RWPE1 (cell line): ENCODE results near the gene UBASH3A.

Source experiments
- CTCF ChIA-PET: fragments of 350-600 bp; sonication (Branson Sonifier 250); formaldehyde crosslinking; extraction: SDS; loops from one replicate; lab custom pipeline; 2021; lab: Yijun Ruan, JAX
- POLR2A ChIA-PET: fragments of 400-600 bp; formaldehyde crosslinking; extraction: SDS; loops from one replicate; lab custom pipeline; 2020; ENCODE audit warnings: antibody characterized with exemption; ENCODE audit not compliant: low non-redundant PET; lab: Yijun Ruan, JAX
- DNase-seq: peaks from one replicate; pipeline ENCODE4 v3.0.0; 2012; ENCODE audit warnings: low spot score
- H3K27ac ChIP-seq: fragments of 450-650 bp; 2 replicates; pipeline ENCODE4 v1.5.1; 2017
- TF ChIP-seq, protein P1 (sequence below): fragments of 450-650 bp; conservative IDR thresholded peaks from 2 replicates; pipeline ENCODE4 v1.5.1; 2017; ENCODE audit warnings: low read depth, mild to moderate bottlenecking

Gene UBASH3A

DNA sequence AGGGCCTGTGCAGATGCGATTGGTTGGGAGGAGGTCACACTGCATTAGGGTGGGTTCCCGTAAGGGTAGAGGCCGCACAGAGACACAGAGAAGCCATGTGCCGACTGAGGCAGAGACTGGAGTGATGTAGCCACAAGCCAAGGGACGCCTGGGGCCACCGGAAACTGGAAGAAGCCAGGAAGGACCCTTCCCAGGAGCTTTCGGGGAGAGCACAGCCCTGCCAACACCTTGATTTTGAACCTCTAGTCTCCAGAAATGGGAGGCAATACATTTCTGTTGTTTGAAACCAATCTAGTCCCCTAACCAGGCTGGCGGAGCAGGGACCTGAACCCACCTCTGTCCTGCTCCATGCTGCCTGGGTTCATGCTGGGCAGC lies 10.8 kb downstream of the UBASH3A start:
- TF ChIP-seq, protein P1, sequence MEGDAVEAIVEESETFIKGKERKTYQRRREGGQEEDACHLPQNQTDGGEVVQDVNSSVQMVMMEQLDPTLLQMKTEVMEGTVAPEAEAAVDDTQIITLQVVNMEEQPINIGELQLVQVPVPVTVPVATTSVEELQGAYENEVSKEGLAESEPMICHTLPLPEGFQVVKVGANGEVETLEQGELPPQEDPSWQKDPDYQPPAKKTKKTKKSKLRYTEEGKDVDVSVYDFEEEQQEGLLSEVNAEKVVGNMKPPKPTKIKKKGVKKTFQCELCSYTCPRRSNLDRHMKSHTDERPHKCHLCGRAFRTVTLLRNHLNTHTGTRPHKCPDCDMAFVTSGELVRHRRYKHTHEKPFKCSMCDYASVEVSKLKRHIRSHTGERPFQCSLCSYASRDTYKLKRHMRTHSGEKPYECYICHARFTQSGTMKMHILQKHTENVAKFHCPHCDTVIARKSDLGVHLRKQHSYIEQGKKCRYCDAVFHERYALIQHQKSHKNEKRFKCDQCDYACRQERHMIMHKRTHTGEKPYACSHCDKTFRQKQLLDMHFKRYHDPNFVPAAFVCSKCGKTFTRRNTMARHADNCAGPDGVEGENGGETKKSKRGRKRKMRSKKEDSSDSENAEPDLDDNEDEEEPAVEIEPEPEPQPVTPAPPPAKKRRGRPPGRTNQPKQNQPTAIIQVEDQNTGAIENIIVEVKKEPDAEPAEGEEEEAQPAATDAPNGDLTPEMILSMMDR: no peak
- no peak overlapping the region for H3K27ac ChIP-seq
- POLR2A ChIA-PET: no interaction called here
- CTCF ChIA-PET: no interaction called here
- DNase-seq: no peak

DNA sequence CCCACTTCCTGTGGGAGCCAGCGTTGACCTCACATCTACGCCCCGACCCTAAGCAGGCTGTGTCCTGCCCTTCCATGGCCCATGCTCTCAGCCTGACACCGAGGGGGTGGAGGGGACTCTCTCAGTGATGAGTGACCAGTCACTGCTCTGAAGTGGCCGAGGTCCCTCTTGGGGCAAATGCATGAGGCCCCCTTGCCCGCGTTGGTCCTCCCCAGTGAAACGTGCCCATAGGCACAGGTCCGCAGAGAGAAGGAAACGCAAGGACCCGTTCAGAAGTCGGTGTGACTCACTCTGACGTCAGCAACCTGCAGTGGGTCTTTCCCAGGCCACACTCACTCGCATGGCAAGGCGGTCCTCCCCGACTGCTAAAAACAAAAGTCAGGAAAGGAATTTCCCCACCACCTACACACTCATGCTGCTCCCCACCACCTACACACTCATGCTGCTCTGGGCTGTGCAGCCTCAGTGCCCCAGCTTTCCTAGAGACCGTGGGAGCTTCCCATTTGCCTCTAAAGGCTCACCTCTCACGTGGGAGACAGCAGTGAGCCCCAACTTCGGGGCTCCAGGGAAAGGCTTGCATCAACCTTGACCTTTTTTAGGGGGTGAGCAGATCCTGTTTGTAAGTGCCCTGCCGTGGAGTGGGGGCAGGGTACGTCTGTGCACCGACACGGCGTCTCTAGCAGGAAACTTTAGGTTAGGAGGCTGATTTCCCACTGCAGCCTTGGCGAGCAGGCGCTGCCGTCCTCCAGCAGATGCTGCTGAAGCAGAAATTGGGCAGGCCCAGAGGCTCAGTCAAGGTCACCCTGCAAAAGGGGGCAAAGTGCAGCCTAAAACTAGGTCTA lies 11.4 kb downstream of the UBASH3A start:
- no peak overlapping the region for H3K27ac ChIP-seq
- peak; percentile 86 for DNase-seq
- POLR2A ChIA-PET: no interaction called here
- TF ChIP-seq, protein P1: no peak
- CTCF ChIA-PET: no interaction called here

DNA sequence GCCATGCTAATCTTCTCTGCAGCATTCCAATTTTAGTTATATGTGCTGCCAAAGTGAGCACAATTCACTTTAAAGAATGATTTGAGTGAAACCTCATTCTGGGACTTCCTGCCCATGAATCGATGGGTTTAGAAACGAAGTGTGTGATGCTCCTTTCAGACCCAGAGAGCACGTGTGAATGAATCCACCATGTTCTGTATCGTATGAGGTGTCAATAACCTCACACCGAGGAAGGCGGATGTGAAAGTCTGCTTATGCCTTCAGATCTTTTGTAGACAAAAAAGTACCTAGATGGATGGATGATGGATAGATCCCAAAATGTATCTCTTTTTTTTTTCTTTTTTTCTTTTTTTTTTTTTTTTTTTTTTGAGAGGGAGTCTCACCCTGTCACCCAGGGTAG lies 13.8 kb downstream of the UBASH3A start:
- CTCF ChIA-PET: interaction anchor here (0.7 kb wide), 1 partner anchor 363 kb away, joined by 3 read pairs; no protein-coding TSS in a partner anchor
- POLR2A ChIA-PET: no interaction called here
- DNase-seq: no peak

DNA sequence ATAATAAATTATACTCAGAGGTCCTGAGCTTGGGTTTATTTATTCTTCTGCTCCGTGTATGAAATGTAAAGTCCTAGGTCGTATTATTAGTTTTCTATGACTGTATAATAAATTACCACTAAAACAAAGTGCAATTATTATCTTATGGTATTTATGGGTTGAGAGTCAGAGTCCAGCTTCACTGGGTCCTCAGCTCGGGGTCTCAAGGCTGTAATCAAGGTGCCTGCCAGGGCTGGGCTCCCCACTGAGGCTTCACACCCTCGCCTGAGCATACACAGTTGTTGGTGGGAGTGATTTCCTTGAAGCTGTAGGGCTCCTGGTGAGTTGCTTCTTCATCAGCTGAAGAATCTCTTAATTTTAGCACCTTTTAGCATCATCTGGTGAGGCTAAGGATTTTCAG lies 15.2 kb downstream of the UBASH3A start:
- DNase-seq: no peak
- H3K27ac ChIP-seq: no peak overlapping the region
- ChIA-PET POLR2A (no interaction called here), CTCF (interaction anchor here (0.6 kb wide), 1 partner anchor 342 kb away, joined by 3 read pairs; no protein-coding TSS in a partner anchor)
- TF ChIP-seq, protein P1: no peak

More for the DNA sequence above, 13.8 kb downstream of the UBASH3A start:
- TF ChIP-seq, protein P1: no peak
- H3K27ac ChIP-seq: no peak overlapping the region

DNA sequence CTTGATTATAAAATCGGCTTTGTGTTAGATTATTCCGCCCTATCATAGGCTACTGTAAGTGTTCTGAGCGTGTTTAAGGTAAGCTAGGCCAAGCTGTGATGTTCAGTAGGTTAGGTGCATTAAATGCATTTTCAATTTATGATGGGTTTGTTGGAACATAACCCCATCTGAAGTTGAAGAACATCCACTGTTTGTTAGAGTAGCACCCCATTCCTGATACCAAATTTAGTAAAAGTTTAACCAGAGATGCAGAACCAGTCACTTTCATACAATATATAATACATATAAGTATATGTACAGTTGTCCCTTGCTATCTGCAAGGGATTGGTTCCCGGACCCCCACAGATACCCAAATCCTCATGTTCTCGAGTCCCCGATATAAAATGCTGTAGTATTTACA lies 16.1 kb downstream of the UBASH3A start:
- H3K27ac ChIP-seq: no peak overlapping the region
- ChIA-PET POLR2A (no interaction called here), CTCF (interaction anchor here (0.6 kb wide), 1 partner anchor 29 kb away, joined by 8 read pairs; no protein-coding TSS in a partner anchor)
- TF ChIP-seq, protein P1: no peak
- no peak for DNase-seq

DNA sequence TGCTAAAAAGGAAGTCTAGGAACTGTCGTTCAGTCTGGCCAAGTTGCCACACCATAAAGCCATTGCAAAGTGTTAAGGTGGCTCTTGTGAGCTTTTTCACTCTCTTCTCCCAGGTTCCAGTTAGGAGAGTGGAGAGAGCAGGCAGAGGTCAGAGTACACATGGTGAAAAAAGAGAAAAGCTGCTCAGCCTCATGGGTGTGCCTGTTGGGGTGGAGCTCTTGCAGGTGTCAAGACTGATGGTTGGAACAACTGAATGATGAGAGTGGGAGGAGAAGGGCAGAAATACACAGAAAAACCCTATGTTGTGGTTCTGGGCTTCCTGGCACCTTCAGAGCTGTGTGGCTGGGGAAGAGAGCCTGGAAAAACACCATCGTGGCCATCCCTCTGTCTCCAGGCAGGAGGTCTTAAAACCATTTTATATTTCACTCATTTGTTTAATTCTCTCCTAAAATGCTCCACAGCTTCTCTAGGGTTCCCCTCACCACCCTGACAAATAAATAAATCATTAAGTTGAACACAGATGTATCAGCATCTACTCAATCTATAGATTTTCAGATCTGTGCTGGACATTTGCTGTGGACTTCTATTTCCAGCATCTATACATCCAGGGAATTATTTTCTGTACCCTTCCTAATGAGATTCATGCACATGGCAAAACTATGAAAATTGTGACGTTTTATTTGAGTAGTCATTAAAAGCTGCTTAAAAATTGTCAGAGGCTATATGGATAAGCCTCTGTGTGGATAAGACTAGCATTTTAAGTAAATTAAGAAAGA lies 17.5 kb downstream of the UBASH3A start:
- ChIA-PET CTCF (no interaction called here), POLR2A (no interaction called here)
- DNase-seq: no peak
- no peak overlapping the region for H3K27ac ChIP-seq
- TF ChIP-seq, protein P1: no peak
